ENCODE measurements around the gene SV2C.

Gene SV2C

GRCh38 chr5:76099756-76100155 lies 16.6 kb downstream of the SV2C start (continued):
- no peak for TF ChIP-seq TSHZ1 (tag by site-specific recombination; IDR thresholded peaks at IDR 0.05; ENCODE audit: borderline replicate concordance)

GRCh38 chr5:76104027-76104426 lies 20.8 kb downstream of the SV2C start:
- Histone ChIP-seq H3K4me3 (ENCODE audit: low read depth, low read length) (no peak overlapping the region), H3K9me3 (ENCODE audit: control insufficient read depth, insufficient read depth, low read depth, low read length) (no peaks in the 10 kb centered on the region), H3K4me1 (ENCODE audit: control insufficient read depth, insufficient read depth, low read length) (no peaks in the 10 kb centered on the region), H3K36me3 (ENCODE audit: control insufficient read depth in 2 of 2, insufficient read depth in 1 of 2, low read length in 2 of 2) (no peaks in the 10 kb centered on the region), H3K27ac (ENCODE audit: extremely low read depth, low read depth, low read length) (no peak overlapping the region)
- ChIA-PET POLR2A (no interaction called here), CTCF (interaction anchor here (0.6 to 1.2 kb wide), 2 partner anchors 217 to 1024 kb away, joined by 4 to 5 read pairs; no protein-coding TSS in a partner anchor)
- TF ChIP-seq ZNF214 (tag by site-specific recombination; IDR thresholded peaks at IDR 0.05; ENCODE audit: borderline replicate concordance): no peak
- peak; percentile 27; the same call in 1 of the 2 replicates for TF ChIP-seq GLIS1 (tag by site-specific recombination; IDR thresholded peaks at IDR 0.05)
- no peak for TF ChIP-seq PRDM10 (tag by site-specific recombination; IDR thresholded peaks at IDR 0.05)
- no peak for TF ChIP-seq GLI4 (tag by site-specific recombination; IDR thresholded peaks at IDR 0.05)
- no peak for TF ChIP-seq ZBTB8A (tag by site-specific recombination; IDR thresholded peaks at IDR 0.05)
- TF ChIP-seq ZNF654 (tag by site-specific recombination; IDR thresholded peaks at IDR 0.05; ENCODE audit: low read depth): no peak
- TF ChIP-seq REST (tag by site-specific recombination; IDR thresholded peaks at IDR 0.05): peak; percentile 95
- TF ChIP-seq ZNF596 (tag by site-specific recombination; IDR thresholded peaks at IDR 0.05): no peak
- no peak for TF ChIP-seq ZBTB20 (tag by site-specific recombination; IDR thresholded peaks at IDR 0.05)
- no peak for TF ChIP-seq ZNF513 (tag by site-specific recombination; IDR thresholded peaks at IDR 0.05)
- no peak for TF ChIP-seq ZNF19 (tag by site-specific recombination; IDR thresholded peaks at IDR 0.05; ENCODE audit: low read depth)

Data from HEK293 (cell line).